ENCODE data around the gene REPS1.
"Not testable (repeated sequence)": the region's sequence is repeated elsewhere in the genome, so short reads cannot be mapped to it uniquely, and the experiment has no call there.

REPS1 gene

GRCh38 chr6:138970159-138970558, 17.9 kb downstream of the REPS1 start:
- DNase-seq: no peak

- DNase-seq: no peak
Measured at GRCh38 chr6:138966870-138967269, 21.2 kb downstream of the REPS1 start.

DNA sequence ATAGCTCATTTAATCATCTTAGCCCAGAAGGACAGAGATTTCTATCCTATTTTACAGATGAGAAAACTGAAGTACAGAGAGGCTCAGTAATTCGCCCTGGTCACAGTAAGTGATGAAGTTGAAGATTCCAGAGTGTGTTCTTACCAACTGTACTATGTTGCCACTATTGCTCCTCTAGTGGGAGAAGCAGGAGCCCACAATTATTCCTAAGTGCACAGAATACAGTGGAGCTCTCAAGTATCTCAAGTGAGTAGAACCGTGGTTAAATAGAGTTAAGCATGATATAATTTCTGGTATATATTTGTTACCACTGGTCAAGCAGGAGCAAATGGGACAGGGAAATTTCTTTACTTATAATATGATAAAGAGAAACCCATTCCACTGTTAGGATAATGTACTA, 22.1 kb downstream of the REPS1 start:
- no peak for DNase-seq

DNA sequence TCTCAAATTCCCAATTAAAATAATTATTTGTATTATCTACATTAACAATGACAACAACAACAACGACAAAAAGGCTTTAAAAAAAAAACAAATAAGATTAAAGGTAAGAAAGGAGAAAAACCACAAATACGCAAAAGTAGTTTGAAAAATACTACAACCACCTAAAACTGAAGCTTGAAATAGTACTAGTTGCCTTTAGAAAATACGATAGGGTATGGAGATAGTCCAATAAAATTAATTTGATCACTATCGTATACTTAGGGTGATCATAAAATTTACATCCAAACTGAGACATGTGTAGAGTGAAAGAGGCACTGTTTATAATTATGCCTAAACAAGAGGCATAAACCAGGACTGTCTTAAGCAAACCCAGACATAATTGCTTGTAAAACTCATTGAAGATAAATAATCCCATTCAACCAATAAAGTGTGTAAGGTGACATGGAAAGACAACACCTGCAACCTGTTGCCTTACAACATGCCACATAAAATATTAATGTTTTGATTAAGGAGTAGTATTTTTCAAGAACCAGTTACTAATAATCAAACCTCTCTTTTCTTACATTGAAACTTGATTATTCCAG, 22.7 kb downstream of the REPS1 start:
- no peak for DNase-seq

DNA sequence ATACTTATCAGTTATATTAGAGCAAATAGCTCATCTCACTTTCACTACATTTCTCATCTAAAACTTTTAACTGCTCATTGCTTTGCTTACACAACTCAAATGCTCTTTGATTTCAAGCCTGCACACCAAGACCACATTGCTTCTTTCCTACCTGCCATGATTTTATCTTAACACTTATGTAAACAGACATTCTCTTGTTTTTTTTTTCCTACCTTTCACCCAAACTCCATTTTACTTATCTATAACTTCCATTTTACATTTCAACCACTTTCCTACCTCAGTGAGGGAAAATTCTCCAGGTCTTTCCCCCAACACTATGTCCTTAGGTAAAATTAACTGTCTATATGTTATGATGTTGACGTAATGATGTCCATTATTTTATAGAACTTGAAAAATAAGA, 24.0 kb downstream of the REPS1 start:
- DNase-seq: no peak

- no peak for DNase-seq
Measured at GRCh38 chr6:138963531-138963930, 24.5 kb downstream of the REPS1 start.

DNA sequence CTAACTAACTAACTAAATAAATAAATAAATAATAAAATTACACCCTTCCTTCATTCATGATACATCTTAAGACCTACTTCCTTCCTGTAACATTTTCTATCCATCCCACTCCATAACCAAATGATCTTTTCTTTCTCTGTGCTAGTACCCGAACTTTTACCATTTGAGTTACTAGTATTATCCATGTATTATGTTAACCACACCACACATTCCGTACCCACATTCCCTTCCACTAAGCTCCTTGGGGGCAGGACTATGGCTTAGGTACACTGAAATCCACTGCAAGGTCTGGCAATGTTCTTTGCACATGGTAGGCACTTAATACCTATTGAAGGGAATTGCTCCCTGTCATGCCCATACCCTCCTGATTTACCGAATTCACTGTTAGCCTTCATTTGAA, 24.9 kb downstream of the REPS1 start:
- DNase-seq: no peak

- DNase-seq: no peak
Measured at GRCh38 chr6:138959521-138959920, 28.5 kb downstream of the REPS1 start.

DNA sequence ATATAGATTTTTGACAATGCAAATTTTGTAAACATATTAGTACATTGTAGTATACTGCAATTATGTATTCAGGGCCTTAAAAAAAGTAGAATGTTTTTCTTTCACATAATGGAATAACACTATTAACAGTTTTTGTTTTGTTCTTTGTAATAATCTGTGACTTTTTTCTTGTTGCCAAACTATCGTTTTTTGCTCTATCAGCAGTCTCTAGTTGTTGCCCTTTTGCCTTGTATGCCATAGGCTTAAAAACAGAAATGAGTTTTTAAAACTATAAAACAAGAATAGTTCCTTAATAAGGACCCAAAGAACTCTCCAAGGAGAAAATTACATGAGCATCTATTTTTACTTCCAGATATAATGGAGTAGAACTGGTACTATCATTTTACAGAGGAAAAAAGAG, 29.5 kb downstream of the REPS1 start:
- no peak for DNase-seq

GRCh38 chr6:138957903-138958302, 30.1 kb downstream of the REPS1 start:
- DNase-seq: no peak

GRCh38 chr6:138957484-138957883, 30.6 kb downstream of the REPS1 start:
- no peak for DNase-seq

DNA sequence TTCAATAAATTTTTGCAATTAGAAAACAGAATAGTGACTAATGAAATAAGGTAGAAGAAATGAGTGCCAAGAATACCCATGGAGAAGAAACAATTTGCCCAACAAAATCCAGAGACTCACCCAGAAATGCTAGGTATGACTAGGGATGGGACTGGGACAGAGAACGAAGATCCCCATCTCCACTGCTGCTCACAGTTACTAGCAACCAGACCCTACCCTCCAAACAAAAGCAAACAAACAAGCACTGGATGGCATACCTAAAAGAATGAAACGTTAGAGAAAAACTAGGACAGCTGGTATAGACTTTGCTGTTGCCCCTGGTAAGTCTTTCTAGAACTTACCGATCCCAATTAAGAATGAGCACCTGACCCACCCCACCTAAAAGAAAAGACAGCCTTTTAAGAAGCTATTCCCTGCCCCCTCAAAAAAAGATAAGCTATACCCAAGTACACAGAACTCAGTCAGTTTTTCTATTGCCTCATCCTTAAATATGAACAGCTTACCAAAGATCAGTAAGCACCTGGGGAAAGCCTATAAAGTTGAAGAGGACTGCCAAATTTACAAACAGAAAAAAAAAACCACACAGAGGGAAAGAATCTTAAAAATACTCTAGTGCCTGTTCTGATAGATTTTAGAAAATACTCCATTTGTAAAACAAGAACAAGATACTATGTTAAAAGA, 31.7 kb downstream of the REPS1 start:
- no peak for DNase-seq

GRCh38 chr6:138955262-138955661, 32.8 kb downstream of the REPS1 start:
- DNase-seq: no peak

GRCh38 chr6:138953451-138953850, 34.6 kb downstream of the REPS1 start:
- DNase-seq: no peak

GRCh38 chr6:138948546-138949179, 39.4 kb downstream of the REPS1 start:
- no peak for DNase-seq

DNA sequence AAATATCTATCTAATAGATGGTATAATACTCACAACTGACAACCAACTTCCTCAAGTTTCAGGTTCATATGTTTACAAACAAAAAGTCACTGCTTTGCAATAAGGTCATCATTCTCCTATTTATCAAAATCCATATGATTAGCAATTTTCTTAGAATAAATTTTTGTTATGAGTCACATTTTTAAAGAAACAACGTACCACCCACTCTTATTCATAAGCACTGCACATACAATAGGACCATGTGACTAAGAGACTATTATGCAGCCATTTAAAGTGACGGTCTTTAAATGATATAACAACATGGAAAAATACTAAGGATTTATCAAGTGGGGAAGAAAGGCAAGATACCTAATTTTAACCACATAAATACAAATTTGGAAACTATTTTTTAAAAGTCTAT, 40.0 kb downstream of the REPS1 start:
- no peak for DNase-seq

- no peak for DNase-seq
Measured at GRCh38 chr6:138945354-138945753, 42.7 kb downstream of the REPS1 start.

- no peak for DNase-seq
Measured at GRCh38 chr6:138944412-138944811, 43.6 kb downstream of the REPS1 start.

DNA sequence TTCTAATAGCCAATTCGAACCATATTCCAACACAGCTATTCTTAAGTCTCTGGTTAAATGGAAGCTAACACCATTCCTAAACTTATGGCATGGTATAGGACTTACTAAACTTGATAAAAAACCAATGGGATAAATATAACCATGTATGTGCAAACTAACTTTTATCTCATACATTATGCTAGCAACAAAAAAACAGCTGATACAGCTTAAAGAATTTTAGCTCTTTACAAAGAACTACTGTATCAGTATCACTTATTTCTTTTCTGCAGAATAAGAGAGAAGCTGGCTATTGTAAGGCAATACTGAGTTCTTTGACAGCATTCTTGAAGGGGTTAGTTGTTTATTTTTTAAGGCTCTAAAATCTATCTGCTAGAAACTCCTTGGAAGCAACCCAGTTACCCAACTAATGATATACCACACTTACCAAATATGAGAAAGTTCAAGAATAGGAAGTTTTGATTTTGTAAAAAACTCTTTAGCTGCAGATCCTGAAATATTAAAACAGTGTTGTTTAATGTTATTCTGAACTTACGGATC, 44.9 kb downstream of the REPS1 start:
- DNase-seq: no peak

GRCh38 chr6:138936873-138937272, 51.2 kb downstream of the REPS1 start:
- DNase-seq: not testable (repeated sequence)

- no peak for DNase-seq
Measured at GRCh38 chr6:138931660-138932059, 56.4 kb downstream of the REPS1 start.

- DNase-seq: no peak
Measured at GRCh38 chr6:138926579-138926978, 61.5 kb downstream of the REPS1 start.

DNA sequence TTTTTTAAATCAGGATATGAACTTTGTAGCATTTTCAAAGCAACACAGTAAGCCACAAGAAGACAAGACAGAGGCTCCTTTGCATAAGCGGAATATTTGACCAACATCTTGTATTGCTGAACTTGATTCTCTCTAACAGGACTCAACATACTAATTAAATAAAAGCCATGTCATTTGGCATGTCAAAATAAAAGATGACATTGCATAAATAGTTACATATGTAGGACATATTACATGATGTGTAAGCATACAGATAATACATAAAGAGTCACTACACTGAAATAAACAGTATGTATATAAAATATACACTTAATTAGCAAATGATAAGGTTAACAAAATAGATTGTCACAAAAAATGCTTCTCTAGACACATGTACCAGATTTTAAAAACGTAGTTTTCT, 62.2 kb downstream of the REPS1 start:
- no peak for DNase-seq

DNA sequence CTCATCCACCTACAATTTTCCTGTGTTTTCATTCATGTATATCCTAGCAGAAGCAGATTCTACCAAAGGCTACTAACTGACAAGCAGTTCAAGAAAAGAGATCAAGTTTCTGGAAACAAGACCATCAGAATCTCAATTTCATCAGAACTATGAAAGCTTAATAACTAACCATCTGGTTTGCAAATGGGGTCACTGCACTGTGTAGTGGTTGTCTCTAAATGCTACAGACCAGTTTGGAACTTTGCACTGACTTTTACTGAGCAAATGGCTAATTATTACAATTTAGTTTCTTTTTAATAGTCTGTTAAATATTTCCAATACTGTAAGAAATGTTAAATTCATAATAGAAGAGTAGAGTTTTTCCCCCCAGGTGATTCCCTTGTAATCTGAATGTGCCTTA, 64.5 kb downstream of the REPS1 start:
- DNase-seq: no peak
